Omental fat pad (tissue), 4 donors: ENCODE data around the gene PAX7. TPM values are rescaled to one million over a fixed set of nuclear protein-coding genes. Genes with fewer than 3 reads are reported as not detected.

Source experiments
- ATAC-seq: fragments of 150-250 bp; one replicate; pipeline ENCODE4 v1.9.1; 2016; ENCODE audit warnings: mild to moderate bottlenecking, moderate library complexity; ENCODE audit not compliant: low FRiP score
- DNase-seq: peaks from one replicate; pipeline ENCODE4 v3.0.0-alpha.2; 2019; ENCODE audit warnings: low spot score
- total RNA-seq, 4 donors: library from RNA; depleted of rRNA; stranded (reverse); fragments of >200 nt; gene quantifications; one replicate each; pipeline ENCODE4 v1.1.0, GENCODE V29; 2016
- TF ChIP-seq, protein P1 (sequence below), 3 donors: fragments of 450-650 bp; IDR thresholded peaks; one replicate each; pipeline ENCODE4 v1.5.1; 2016 to 2017; ENCODE audit warnings: antibody characterized with exemption in 3 of 3, mild to moderate bottlenecking in 3 of 3, moderate library complexity in 2 of 3

Gene PAX7
- total RNA-seq, 4 donors from 2014 or later, result not detected

DNA sequence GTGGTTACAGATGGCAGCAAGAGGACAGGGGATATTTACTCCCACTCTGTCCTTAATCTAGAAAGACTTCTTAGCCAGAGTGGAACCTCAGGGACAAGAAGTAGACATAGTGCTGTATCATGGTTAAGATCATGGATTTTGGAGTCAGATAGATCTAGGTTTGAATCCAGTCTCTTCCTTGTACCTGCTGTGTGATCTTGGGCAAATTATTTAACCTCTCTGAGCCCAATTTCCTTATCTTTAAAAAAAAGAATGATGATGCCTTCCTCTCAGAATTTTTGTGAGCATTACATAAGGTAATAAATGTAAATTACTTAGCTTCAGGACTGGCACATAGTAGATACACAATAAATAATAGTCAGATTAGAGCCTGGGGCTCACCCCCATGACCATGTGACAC is 150.4 kb downstream of the PAX7 start:
- TF ChIP-seq, protein P1, sequence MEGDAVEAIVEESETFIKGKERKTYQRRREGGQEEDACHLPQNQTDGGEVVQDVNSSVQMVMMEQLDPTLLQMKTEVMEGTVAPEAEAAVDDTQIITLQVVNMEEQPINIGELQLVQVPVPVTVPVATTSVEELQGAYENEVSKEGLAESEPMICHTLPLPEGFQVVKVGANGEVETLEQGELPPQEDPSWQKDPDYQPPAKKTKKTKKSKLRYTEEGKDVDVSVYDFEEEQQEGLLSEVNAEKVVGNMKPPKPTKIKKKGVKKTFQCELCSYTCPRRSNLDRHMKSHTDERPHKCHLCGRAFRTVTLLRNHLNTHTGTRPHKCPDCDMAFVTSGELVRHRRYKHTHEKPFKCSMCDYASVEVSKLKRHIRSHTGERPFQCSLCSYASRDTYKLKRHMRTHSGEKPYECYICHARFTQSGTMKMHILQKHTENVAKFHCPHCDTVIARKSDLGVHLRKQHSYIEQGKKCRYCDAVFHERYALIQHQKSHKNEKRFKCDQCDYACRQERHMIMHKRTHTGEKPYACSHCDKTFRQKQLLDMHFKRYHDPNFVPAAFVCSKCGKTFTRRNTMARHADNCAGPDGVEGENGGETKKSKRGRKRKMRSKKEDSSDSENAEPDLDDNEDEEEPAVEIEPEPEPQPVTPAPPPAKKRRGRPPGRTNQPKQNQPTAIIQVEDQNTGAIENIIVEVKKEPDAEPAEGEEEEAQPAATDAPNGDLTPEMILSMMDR (IDR thresholded peaks at IDR 0.05), result no peak
- DNase-seq, result no peak
- ATAC-seq, result no peak

DNA sequence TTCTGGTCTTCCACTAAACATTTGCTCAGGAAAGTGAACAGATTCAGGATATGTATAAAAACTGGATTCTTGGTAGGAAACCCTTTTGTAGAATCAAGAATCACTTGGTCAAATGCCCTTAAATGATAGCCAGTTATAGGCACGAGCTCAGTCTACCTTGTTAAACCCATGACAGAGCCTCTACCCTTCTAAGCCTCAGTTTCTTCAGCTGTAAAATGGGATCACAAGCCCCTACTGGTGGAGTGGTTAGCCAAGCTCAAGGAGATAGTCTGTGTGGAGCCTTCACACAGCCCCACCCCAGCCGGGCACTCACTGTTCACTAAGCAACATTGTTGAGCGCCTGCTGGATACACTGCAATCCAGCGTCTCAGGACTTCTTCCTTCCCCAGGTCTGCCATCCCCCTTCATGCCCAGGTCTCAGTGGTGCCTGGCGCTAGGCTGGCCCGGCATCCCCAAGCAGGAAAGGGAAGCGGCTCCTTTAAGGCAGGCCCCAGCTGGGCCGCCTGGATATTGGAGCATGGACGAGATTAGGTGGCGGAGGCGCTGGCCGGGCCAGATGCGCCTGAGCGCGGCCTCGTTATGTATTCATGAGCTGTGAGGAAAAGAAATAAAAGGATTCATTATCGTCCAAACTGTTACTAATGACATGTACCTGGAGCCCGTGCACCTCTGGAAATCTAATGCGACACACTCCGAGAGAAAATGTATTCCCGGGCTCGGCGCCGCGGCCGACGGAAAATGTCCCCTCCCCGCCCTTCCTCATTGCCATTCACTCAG is 153.2 kb downstream of the PAX7 start:
- TF ChIP-seq, protein P1 (IDR thresholded peaks at IDR 0.05), result no peak
- DNase-seq (no peak), ATAC-seq (no peak)

- no peak for ATAC-seq
These were observed 153.8 kb downstream of the PAX7 start for GRCh38 chr1:18784482-18784831.

GRCh38 chr1:18786149-18786548 is 155.5 kb downstream of the PAX7 start:
- no peak for ATAC-seq
- TF ChIP-seq, protein P1 (IDR thresholded peaks at IDR 0.05), result no peak
- no peak for DNase-seq

More at GRCh38 chr1:18784482-18784831, 153.8 kb downstream of the PAX7 start:
- TF ChIP-seq, protein P1 (IDR thresholded peaks at IDR 0.05), result no peak
- no peak for DNase-seq

GRCh38 chr1:18787825-18788385 is 157.3 kb downstream of the PAX7 start:
- DNase-seq, result no peak
- no peak for ATAC-seq
- TF ChIP-seq, protein P1 (IDR thresholded peaks at IDR 0.05), result no peak

- DNase-seq (no peak), ATAC-seq (no peak)
- TF ChIP-seq, protein P1 (IDR thresholded peaks at IDR 0.05), result no peak
These were observed 158.6 kb downstream of the PAX7 start for GRCh38 chr1:18789246-18789645.

GRCh38 chr1:18792747-18793146 is 162.1 kb downstream of the PAX7 start:
- ATAC-seq, result no peak
- DNase-seq, result no peak
- TF ChIP-seq, protein P1 (IDR thresholded peaks at IDR 0.05), result no peak
